Right atrium auricular region (tissue), 2 donors: ENCODE measurements around the gene TMEM108. TPM values are rescaled to one million over a fixed set of nuclear protein-coding genes. Genes with fewer than 3 reads are reported as not detected.

Experiments
- DNase-seq: peaks from one replicate; pipeline ENCODE4 v3.0.0-alpha.2; 2019; ENCODE audit warnings: low spot score
- H3K27ac ChIP-seq, 2 donors: fragments of 200-600 bp; sonication (generic); 1 replicate in 1 of 2; 2 replicates in 1 of 2; pipeline ENCODE4 v1.5.1; 2016 to 2019
- H3K27me3 ChIP-seq, 2 donors: fragments of 200-600 bp; sonication (generic); one replicate each; pipeline versions ENCODE4 v1.5.1 to v1.6.0; 2017 to 2019
- H3K36me3 ChIP-seq: fragments of 200-600 bp; sonication (generic); one replicate; pipeline ENCODE4 v1.5.1; 2016
- H3K4me1 ChIP-seq, 2 donors: fragments of 200-600 bp; sonication (generic); one replicate each; pipeline versions ENCODE4 v1.5.1 to v1.6.0; 2017 to 2019
- H3K4me3 ChIP-seq, 2 donors: fragments of 200-600 bp; sonication (generic); 1 replicate in 1 of 2; 2 replicates in 1 of 2; pipeline ENCODE4 v1.5.1; 2017 to 2019; ENCODE audit warnings: mild to moderate bottlenecking in 1 of 2, moderate library complexity in 1 of 2
- H3K9me3 ChIP-seq, 2 donors: fragments of 200-600 bp; sonication (generic); one replicate each; pipeline ENCODE4 v1.5.1; 2019
- CTCF ChIP-seq, 2 donors: fragments of 200-600 bp; sonication (generic); IDR thresholded peaks; one replicate each; pipeline ENCODE4 v1.5.1; 2019; ENCODE audit warnings: antibody characterized with exemption in 2 of 2
- total RNA-seq, 2 donors: library from RNA; depleted of rRNA; stranded (reverse); fragments of >200 nt; gene quantifications; one replicate each; pipeline ENCODE4 v1.1.0, GENCODE V29; 2016

TMEM108 gene
- total RNA-seq, 2 donors from 2014 or later, result 5.1 to 5.3 TPM

GRCh38 chr3:133213937-133214336 lies 175.7 kb downstream of the TMEM108 start:
- TF ChIP-seq CTCF (IDR thresholded peaks at IDR 0.05), result no peak
- Histone ChIP-seq H3K27ac (no peak overlapping the region), H3K9me3 (peaks cover 0 to 20% of the 10 kb centered on the region in 2 donors), H3K27me3 (no peaks in the 10 kb centered on the region), H3K4me3 (no peak overlapping the region), H3K4me1 (no peaks in the 10 kb centered on the region), H3K36me3 (no peaks in the 10 kb centered on the region)
- DNase-seq, result no peak

GRCh38 chr3:133227813-133228212 lies 189.6 kb downstream of the TMEM108 start:
- no peaks in the 10 kb centered on the region for H3K4me1 ChIP-seq
- no peak for DNase-seq
- TF ChIP-seq CTCF (IDR thresholded peaks at IDR 0.05), result no peak
- H3K36me3 ChIP-seq, result no peaks in the 10 kb centered on the region
- peaks cover 0 to 10% of the 10 kb centered on the region in 2 donors for H3K9me3 ChIP-seq
- no peak overlapping the region for H3K4me3 ChIP-seq
- H3K27ac ChIP-seq, result no peak overlapping the region
- H3K27me3 ChIP-seq, result no peaks in the 10 kb centered on the region

- no peaks in the 10 kb centered on the region for H3K36me3 ChIP-seq
- H3K4me3 ChIP-seq, result no peak overlapping the region
- H3K9me3 ChIP-seq, result no peaks in the 10 kb centered on the region
- H3K27ac ChIP-seq, result no peak overlapping the region
- H3K4me1 ChIP-seq, result no peaks in the 10 kb centered on the region
- no peaks in the 10 kb centered on the region for H3K27me3 ChIP-seq
- TF ChIP-seq CTCF (IDR thresholded peaks at IDR 0.05), result no peak
- DNase-seq, result no peak
These were observed 192.0 kb downstream of the TMEM108 start for GRCh38 chr3:133230195-133230594.

GRCh38 chr3:133236901-133237300 lies 198.7 kb downstream of the TMEM108 start:
- Histone ChIP-seq H3K27me3 (no peaks in the 10 kb centered on the region), H3K4me3 (no peak overlapping the region), H3K4me1 (no peaks in the 10 kb centered on the region), H3K36me3 (no peaks in the 10 kb centered on the region), H3K9me3 (no peaks in the 10 kb centered on the region), H3K27ac (no peak overlapping the region)
- no peak for TF ChIP-seq CTCF (IDR thresholded peaks at IDR 0.05)
- no peak for DNase-seq

- H3K9me3 ChIP-seq, result no peaks in the 10 kb centered on the region
- H3K4me3 ChIP-seq, result no peak overlapping the region
- no peaks in the 10 kb centered on the region for H3K27me3 ChIP-seq
- no peaks in the 10 kb centered on the region for H3K36me3 ChIP-seq
- no peaks in the 10 kb centered on the region for H3K4me1 ChIP-seq
- no peak overlapping the region for H3K27ac ChIP-seq
- no peak for DNase-seq
- TF ChIP-seq CTCF (IDR thresholded peaks at IDR 0.05), result no peak
These were observed 199.2 kb downstream of the TMEM108 start for GRCh38 chr3:133237380-133237779.

GRCh38 chr3:133238015-133238414 lies 199.8 kb downstream of the TMEM108 start:
- DNase-seq, result no peak
- Histone ChIP-seq H3K27me3 (no peaks in the 10 kb centered on the region), H3K4me3 (no peak overlapping the region), H3K36me3 (no peaks in the 10 kb centered on the region), H3K4me1 (no peaks in the 10 kb centered on the region), H3K9me3 (no peaks in the 10 kb centered on the region), H3K27ac (no peak overlapping the region)
- TF ChIP-seq CTCF (IDR thresholded peaks at IDR 0.05), result no peak
